DMS 273 treated with DMSO at 0.1 percent for 48 hours (cell line): Measurements from ENCODE around the gene CPSF4.
A peak's percentile ranks its signal among the peaks of the same experiment; 100 is the strongest.
"Not testable (repeated sequence)": the region's sequence is repeated elsewhere in the genome, so short reads cannot be mapped to it uniquely, and the experiment has no call there.

Experiments used
- DNase-seq: peaks from one replicate; lab custom pipeline; 2025; lab: John Stamatoyannopoulos, UW

The CPSF4 gene

DNA sequence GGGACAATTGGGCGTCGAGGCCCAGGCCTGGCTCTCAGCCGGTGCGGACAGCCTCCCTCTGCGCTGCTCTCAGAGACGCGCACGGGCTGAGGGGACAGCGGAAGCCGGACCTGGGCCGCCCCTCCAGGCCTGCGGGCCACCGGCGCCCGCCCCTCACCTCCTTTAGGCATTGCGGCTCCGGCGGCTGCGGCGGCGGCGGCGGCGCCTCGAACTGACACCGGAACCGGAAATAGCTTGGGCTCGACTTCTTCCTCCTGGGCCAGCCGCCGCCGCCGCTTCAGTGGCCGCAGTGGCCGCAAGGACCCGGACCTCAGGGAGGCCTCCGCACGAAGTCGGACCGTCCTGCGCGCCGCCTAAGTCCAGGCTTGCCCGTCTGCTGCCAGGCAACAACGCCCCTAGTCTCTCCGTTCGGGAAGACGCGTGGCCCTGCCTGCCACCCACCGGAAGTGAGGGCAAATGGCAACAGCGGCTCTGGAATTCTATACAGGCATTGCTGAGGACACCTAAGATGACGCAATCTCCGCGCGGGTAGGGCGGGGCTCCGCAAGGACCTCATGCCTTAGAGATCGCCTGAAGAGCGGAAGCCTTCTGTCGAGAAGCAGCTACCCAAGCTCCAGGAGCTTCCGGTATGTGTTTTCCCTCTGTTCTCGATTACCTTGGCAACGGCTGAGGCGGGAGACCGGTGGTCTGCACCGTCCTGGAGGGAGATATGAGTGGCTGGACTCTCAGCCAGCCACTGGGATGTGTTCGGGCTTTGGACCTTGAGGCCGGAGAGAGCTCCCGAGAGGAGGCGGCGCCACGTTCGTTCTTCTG, 30.2 kb upstream of the CPSF4 start, which contains the start of the genes BUD31 and PDAP1:
BUD31 (plus strand) TSS at position 591 of the 813 bp plus-strand sequence. CDS start 2,124 bp downstream, outside the sequence.
PDAP1 (minus strand) TSS at position 219 of the 813 bp plus-strand sequence; CDS start at position 170, 49 bp downstream.
- peak; percentile 90 for DNase-seq

DNA sequence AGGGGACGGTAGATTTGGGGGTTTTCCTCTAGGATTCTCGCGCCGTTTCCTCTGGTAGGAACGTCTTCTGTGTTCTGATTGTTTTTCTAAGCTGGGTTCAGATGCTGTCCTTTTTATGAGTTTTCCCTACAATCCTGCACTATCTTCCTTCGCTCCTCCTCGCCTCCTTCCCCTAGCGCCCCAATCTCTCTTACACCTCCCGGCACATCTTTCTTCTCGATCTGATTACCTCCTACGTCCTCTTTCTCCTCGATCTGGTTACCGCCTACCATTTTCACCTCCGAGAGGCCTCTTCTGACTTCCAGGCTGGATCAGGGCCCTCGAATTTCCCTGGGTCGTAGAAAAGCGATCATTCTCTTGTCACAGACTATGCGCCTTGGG, 29.6 kb upstream of the CPSF4 start:
- DNase-seq: no peak

DNA sequence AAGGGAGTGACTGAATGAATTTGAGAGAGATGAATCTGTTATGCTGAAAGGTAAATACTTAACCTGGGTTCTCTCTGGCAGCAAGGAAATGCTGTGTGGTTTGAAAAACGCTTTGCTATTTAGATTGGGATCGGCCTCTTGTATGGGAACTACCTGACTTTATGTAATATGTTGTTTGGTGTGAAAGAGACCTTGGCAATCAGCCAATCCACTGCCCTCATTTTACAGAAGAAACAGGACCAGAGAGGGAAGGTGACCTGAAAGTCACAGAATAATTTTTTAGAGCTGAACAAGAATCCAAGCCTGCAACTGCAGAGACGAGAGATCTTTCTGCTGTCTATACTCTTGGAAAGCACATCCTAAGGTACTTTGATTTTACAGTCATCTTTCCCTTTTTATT, 28.9 kb upstream of the CPSF4 start:
- no peak for DNase-seq

DNA sequence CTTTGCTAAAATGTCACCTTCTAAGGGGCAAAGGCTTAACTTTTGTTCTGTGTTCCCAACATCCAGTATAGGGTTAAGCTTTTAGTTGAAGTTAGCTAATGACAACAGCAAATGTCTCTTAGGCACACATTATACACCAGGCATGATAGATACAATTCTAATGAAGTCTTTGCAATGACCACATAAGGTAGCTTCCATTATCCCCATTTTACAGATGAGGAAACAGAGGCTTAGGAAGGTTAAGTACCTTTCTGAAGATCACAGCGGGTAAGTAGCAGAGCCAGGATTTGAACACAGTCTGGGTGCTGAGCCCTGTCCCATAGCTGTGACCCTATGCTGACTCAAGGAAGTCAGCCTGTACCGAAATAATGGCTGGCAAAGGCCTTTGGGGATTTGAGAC, 28.1 kb upstream of the CPSF4 start:
- DNase-seq: no peak

DNA sequence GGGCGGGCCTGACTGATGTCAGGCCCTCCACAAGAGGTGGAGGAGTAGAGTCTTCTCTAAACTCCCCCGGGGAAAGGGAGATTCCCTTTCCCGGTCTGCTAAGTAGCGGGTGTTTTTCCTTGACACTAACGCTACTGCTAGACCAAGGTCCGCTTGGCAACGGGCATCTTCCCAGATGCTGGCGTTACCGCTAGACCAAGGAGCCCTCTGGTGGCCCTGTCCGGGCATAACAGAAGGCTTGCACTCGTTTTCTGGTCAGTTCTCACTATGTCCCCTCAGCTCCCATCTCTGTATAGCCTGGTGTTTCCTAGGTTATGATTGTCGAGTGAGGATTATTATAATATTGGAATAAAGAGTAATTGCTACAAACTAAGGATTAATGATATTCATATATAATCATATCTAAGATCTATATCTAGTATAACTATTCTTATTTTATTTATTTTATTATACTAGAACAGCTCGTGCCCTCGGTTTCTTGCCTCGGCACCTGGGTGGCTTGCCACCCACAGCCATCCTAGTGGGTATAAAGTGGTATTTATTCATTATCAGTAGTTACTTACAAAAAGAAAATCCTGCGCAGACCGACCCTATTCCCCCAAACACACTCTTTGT, 23.1 kb upstream of the CPSF4 start:
- DNase-seq: peak; percentile 41

DNA sequence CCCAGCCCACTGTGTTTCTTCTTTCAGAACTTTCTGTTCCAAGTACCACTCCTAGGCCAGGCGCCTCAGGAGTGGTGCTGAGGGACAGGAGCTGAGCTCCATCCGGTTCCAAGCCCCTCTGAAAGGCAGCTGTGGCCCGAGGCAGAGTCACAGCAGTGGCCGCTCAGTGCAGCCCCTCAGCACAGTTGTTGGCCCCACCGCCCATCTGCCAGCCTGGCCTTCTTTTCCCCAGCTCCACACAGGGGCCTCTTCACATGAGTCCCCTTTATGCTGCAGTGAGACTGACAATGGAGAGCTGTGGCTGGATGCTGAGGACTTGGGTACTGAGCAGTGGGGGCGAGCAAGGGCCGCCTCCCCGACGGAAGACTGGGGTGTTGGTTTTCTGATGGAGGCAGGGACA, 20.5 kb upstream of the CPSF4 start:
- DNase-seq: no peak

DNA sequence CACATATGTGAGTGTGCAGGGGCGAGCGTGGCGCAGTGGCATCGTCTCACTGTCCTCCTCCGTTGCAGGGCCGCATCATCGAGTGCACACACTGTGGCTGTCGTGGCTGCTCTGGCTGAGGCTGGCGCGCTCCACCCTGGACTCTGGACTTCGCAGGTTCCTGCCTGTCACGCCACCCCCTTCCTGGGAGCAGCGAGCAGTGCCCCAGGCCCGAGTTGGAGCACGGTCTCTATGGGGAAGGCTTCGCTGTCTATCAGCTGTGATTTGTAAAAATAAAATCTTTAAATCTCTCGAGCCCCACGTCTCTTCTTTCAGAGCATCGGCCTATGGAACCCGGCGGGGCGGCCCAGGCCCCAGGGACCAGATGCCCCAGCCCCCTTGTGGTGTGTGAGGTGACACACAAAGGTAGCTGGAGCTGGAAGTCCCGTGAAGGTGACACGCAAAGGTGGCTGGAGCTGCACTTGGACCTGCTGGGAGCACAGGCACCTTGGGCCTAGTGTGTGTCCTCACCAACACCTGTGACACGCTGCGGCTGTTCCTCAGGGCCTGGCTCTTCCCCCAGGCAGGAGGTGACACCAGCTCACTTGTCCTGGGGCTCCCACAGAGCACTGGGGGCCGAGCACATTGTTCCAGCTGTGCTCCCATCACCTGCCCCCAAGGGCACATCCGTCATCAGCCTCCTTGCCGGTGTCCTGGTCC, 19.3 kb upstream of the CPSF4 start:
- no peak for DNase-seq

DNA sequence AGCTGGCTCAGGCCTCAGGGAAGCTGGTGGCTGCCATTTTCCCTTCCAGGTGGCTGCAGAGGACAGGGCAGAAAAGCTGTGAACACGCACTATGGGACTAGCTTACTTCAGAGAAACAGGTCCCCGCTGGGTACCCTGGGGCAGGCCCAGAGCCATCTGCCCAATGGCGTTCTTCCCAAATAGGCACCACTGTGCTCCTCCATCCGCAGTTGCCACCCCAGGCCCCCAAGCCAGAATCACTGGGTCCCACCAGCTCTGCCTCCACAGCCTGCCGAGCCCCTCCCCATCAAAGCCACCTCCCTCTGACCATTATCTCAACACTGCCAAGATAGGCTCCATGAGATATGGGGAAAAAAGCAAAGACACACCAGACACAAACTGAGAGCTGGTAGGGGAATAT, 18.5 kb upstream of the CPSF4 start:
- DNase-seq: no peak

DNA sequence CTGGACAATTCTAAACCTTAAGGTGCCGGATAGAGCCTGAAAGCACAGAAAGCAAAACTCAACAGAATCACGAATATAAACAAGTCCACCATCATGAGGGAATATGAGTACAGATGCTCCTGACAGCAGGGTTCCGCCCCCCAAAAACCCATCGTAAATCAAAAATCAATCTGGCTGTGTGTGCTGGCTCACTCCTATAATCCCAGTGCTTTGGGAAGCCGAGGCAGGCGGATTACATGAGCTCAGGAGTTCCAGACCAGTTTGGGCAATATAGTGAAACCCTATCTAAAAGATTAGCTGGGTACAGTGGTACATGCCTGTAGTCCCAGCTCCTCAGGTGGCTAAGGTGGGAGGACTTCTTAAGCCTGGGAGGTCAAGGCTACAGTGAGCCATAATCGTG, 17.8 kb upstream of the CPSF4 start:
- no peak for DNase-seq

DNA sequence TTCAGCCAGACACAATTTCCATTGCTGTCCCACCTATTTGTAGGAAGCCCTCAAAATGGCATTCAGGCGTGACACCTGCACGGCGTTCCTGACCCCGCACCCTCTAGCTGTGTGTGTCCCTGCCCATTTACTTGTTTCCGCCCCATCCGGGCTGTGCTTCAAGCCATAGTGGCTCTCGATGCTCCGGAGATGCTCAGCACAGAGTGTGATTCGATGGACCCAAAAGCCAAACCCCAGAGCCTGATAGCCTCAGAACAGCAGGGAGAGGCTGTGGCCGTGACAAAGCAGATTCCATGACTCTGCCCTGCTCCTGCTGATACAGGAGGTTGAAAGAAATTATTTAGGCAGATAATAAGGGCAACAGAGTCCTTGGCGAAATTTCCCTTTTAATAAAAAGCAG, 16.6 kb upstream of the CPSF4 start:
- DNase-seq: no peak

DNA sequence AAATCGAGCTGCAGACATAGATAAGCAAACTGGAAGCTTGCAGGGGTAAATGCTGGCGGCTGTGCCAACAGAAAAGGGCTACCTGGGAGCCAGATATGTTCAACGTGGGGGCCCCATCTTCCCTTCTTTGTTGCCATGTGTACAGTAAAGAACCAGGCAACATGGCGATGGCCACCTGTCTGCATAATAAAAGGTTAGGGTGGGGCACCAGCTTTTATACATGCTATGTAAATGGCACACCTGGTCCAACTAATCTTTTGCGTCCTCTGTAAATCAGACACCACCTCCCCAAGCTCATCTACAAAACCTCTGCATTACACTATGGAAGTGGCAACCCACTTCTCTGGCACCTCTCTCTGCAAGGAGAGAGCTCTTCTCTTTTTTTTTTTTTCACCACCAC, 16.1 kb upstream of the CPSF4 start:
- DNase-seq: no peak

DNA sequence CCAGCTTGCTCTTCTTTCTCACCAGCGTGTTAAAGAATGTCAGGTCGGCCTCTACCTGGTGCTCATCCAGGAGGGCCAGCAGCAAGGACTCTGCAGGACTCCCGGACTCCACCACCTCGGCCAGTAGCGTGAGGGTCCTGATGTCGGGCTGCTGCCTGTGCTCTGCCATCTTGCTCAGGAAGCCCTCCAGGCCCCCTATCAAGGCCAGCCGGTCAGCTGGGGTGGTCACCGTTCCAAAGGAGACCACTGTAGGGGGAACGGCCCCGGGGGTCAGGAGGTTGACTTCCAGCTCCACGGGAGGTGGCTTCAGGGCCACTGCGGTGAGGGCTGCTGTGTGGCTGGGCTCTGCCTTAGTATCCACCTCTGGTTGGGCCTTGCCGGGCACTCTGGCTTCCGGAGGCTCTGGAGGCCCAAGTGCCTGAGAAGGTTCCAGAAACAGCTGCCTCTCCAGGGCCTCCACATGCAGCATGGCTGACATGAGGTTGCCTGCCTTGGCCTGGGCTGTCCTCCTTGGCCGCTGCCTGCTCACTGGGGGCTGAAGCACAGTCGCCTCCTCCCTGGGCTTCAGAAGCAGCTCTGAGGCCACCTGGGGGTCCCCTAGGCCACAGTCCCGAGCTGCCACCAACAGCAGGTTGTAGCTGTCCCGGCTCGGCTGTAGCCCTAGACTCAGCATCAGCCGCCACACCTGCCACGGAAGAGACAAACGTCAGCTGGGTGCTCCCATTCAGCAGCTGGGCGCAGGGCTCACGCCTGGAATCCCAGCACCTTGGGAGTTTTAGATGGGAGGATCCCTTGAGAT, 13.6 kb upstream of the CPSF4 start:
- no peak for DNase-seq

DNA sequence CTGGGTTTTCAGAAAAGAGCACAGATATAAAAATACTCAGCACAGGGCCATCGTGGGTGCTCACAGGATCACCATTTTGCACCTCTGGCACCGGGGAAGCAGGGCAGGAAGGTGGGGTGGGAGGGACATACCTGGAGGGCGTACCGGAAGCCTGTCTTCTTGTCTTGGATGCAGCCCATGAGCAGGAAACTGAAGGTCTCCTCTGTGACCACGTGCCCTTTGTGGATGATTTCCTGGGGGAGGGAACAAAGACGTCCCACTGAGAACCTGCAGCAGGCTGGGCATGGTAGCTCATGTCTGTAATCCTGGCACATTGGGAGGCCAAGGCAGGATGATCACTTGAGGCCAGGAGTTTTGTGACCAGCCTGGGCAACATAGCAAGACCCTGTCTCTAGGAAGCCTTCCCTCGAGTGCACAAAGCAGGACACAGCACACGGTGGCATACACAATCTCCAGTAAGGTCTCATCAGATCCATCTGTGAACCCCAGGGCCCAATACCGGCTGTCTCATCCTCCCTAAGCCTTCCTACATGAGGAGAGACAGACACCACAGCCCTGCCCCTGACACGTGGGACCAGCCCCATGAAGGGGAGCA, 9.7 kb upstream of the CPSF4 start:
- DNase-seq: no peak

DNA sequence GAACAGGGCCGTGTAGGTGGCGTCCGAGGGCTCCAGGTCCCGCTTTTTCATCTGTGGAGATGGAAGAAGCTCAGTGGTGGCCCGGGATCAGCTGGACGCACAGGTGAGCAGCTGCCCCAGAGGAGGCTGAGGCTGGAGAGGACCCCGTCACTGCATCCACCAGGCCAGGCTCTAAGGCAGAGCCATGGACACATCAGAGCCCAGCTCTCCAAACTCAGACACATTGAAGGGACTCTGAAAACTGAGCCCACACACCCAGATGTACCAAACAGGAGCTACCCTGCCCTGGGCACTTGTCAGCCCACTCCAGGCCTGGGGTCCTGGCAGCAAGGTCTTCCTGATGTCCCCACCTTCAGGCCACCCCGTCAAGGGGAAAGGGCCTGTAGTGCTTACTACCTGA, 9.0 kb upstream of the CPSF4 start:
- DNase-seq: no peak

DNA sequence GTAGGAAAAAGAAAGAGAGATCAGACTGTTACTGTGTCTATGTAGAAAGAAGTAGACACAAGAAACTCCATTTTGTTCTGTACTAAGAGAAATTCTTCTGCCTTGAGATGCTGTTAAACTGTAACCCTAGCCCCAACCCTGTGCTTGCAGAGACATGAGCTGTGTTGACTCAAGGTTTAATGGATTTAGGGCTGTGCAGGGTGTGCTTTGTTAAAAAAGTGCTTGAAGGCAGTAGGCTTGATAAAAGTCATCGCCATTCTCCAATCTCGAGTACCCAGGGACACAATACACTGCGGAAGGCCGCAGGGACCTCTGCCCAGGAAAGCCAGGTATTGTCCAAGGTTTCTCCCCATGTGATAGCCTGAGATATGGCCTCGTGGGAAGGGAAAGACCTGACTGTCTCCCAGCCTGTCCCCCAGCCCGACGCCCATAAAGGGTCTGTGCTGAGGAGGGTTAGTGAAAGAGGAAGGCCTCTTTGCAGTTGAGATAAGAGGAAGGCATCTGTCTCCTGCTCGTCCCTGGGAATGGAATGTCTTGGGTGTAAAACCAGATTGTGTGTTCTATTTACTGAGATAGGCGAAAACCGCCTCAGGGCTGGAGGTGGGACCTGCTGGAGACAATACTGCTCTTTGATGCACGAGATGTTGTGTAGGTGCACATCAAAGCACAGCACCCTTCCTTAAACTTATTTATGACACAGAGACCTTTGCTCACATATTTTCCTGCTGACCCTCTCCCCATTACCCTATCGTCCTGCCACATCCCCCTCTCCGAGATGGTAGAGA, 6.8 kb upstream of the CPSF4 start:
- not testable (repeated sequence) for DNase-seq

DNA sequence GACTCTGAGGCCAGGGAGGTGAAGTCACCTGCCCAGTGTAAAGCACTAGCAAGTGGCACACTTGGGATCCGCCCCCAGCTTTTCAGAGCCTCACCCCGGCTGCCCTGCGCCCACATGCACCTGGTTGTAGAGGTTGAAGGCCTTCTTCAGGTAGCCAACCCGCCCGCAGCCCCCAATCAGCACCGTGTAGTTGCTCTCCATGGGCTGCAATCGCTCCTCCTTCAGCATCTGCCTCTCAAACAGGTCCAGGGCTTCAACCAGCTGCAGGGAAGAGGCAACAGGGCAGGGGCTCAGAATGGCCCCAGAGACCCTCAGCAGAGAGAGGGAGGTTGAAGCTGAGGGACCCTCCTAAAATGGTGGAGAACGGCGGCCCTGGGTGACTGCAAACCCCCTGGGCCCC, 5.6 kb upstream of the CPSF4 start:
- no peak for DNase-seq

DNA sequence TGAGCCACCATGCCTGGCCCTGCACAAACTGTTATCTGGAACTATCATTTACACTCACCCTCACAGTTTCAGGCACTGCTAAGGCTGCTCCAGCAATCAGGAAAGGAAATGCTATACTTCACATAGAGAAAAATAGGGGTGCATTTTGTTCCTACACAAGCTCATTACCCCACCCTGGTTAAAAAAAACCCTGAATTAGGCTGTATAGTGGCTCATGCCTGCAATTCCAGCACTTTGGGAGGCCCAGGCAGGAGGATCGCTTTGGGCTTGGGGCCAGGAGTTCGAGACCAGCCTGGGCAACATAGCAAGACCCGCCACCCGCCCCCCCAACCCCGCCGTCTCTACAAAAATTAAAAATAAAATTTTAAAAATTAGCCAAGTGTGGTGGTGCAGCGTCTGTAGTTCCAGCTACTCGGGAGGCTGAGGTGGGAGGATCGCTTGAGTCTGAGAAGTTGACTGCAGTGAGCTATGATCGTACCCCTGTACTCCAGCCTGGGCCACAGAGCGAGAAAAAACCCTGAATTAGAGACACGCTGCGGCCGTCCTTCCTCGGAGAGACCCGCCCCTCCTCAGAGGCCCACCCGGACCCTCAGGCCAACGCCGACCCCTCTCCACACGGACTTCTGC, 684 bp upstream of the CPSF4 start:
- DNase-seq: no peak

DNA sequence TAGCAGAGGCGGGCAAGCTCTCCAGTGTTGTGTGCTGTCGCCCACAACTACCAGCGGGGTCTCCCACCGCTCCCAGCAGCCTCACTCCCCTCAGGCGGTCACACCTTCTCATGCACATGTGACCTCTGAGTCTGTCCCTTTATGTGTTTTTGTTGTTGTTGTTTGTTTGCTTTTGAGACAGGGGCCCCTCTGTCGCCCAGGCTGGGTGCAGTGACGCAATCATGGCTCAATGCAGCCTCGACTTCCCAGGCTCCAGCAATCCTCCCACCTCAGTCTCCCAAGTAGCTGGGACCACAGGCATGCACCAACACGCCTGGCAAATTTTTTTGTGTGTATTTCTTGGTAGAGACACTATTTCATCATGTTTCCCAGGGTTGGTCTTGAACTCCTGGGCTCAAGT, 1.5 kb downstream of the CPSF4 start:
- no peak for DNase-seq

DNA sequence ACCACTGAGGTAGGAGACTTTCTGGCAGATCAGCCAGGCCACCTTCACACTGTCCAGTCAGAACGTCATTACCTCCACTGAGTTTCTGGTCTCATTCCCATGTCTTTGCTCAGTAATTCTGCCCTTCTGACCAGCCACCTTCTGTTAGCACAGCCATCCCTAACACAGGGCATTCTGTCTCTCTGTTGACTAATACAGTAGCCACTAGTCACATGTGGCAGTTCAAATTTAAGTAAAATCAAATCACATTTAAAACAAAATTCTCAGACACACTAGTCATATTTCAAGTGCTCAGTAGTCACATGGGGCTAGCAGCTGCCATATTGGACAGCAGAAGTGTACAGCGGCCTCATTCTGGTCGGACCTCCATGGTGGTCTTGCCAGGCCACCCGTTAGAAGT, 7.4 kb downstream of the CPSF4 start:
- no peak for DNase-seq

DNA sequence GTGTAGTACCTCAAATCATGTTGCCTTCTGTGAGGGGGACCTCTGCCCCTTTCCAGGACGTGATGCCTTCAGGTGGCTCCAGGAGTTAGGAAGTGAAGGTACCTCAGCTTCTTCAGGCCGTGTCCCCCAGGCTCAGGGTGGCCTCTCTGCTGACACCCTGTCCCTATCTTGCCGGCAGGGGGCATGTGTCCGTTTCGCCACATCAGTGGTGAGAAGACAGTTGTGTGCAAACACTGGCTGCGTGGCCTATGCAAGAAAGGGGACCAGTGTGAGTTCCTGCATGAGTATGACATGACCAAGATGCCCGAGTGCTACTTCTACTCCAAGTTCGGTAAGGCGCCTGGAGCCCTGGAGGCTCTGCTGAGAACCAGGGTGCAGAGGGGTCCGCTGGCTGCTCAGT, 9.2 kb downstream of the CPSF4 start:
- no peak for DNase-seq

DNA sequence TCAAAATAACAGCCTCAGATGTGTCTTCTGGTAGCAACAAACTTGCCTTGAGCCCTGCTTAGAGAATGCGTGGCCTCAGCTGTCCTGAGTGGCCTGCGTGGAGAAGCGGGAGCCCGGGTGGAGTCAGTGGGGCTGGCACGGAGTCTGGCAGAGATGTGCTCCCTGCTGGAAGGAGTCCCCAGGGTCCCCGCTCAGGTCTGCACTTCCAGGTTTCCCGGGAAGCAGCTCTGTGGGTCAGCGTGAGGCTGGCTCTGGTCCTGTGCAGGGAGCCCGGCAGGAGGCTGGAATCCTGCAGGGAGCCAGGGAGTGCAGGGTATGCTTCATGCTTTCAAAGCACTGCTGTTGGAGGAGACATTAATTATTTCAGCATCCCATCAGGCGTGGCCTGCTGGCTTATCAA, 10.1 kb downstream of the CPSF4 start:
- no peak for DNase-seq
